IMR-90 (cell line): ENCODE data around the gene YPEL2.

Experiments used
- BHLHE40 ChIP-seq: fragments of 150-350 bp; IDR thresholded peaks from 2 replicates; pipeline ENCODE4 v1.6.1; 2016; ENCODE audit warnings: mild to moderate bottlenecking, low read depth, low read length
- ELK1 ChIP-seq: fragments of 150-350 bp; IDR thresholded peaks from 2 replicates; pipeline ENCODE4 v1.6.1; 2016; ENCODE audit warnings: low read depth, mild to moderate bottlenecking, low read length, moderate library complexity, borderline replicate concordance
- FOS ChIP-seq: fragments of 150-350 bp; IDR thresholded peaks from 2 replicates; pipeline ENCODE4 v1.6.1; 2016; ENCODE audit warnings: low read depth, low read length
- MAFK ChIP-seq: IDR thresholded peaks from 2 replicates; pipeline ENCODE4 v1.6.1; 2012; ENCODE audit warnings: low read depth, low read length, improper control_type of control experiment
- MAZ ChIP-seq: IDR thresholded peaks from 2 replicates; pipeline ENCODE4 v1.6.1; 2012; ENCODE audit warnings: low read depth, mild to moderate bottlenecking, low read length, improper control_type of control experiment, moderate library complexity, borderline replicate concordance
- POLR2A ChIP-seq: IDR thresholded peaks from 2 replicates; pipeline ENCODE4 v1.6.1; 2012; ENCODE audit warnings: mild to moderate bottlenecking, low read depth, low read length
- RAD21 ChIP-seq: IDR thresholded peaks from 2 replicates; pipeline ENCODE4 v1.6.1; 2012; ENCODE audit warnings: low read length, improper control_type of control experiment
- RCOR1 ChIP-seq: IDR thresholded peaks from 2 replicates; pipeline ENCODE4 v1.6.1; 2012; ENCODE audit warnings: mild to moderate bottlenecking, low read length, improper control_type of control experiment; ENCODE audit not compliant: insufficient replicate concordance
- USF2 ChIP-seq: fragments of 150-350 bp; IDR thresholded peaks from 2 replicates; pipeline ENCODE4 v1.6.1; 2017; ENCODE audit warnings: mild to moderate bottlenecking, antibody characterized with exemption, low read length, low read depth
- TF ChIP-seq, protein P1 (sequence below): conservative IDR thresholded peaks from 2 replicates; pipeline ENCODE4 v1.5.1; 2012; ENCODE audit warnings: mild to moderate bottlenecking, low read depth, low read length, improper control_type of control experiment

- TF ChIP-seq, protein P1, sequence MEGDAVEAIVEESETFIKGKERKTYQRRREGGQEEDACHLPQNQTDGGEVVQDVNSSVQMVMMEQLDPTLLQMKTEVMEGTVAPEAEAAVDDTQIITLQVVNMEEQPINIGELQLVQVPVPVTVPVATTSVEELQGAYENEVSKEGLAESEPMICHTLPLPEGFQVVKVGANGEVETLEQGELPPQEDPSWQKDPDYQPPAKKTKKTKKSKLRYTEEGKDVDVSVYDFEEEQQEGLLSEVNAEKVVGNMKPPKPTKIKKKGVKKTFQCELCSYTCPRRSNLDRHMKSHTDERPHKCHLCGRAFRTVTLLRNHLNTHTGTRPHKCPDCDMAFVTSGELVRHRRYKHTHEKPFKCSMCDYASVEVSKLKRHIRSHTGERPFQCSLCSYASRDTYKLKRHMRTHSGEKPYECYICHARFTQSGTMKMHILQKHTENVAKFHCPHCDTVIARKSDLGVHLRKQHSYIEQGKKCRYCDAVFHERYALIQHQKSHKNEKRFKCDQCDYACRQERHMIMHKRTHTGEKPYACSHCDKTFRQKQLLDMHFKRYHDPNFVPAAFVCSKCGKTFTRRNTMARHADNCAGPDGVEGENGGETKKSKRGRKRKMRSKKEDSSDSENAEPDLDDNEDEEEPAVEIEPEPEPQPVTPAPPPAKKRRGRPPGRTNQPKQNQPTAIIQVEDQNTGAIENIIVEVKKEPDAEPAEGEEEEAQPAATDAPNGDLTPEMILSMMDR, result no peak
- TF ChIP-seq ELK1, result no peak
- no peak for TF ChIP-seq FOS
- TF ChIP-seq MAFK, result no peak
- TF ChIP-seq POLR2A, result no peak
- TF ChIP-seq MAZ, result no peak
- no peak for TF ChIP-seq RAD21
- TF ChIP-seq RCOR1, result no peak
- no peak for TF ChIP-seq USF2
- no peak for TF ChIP-seq BHLHE40
These were observed 92.9 kb downstream of the YPEL2 start for GRCh38 chr17:59424331-59424730.
